ENCODE measurements around the gene FAM149B1. TPM values are rescaled to one million over a fixed set of nuclear protein-coding genes. Genes with fewer than 3 reads are reported as not detected.

The FAM149B1 gene
- total RNA-seq, 1 donor from 2014 or later: 16.2 TPM

DNA sequence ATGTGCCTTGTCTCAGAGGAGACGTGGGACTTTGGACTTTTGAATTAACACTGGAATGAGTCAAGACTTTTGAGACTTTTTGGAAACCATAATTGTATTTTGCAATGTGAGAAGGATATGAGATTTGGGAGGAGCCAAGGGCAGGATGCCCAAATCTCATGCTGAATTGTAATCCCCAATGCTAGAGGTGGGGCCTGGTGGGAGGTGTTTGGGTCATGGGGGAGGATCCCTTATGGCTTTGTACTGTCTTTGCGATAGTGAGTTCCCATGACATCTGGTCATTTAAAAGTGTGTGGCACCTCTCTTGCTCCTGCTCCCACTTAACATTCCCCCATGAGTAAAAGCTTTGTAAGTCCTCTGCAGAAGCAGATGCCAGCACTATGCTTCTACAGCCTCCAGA lies 40.0 kb downstream of the FAM149B1 start:
- H3K27me3 ChIP-seq (ENCODE audit: control insufficient read depth in 3 of 3, insufficient read depth in 3 of 3, low read length in 3 of 3): no peaks in the 10 kb centered on the region

DNA sequence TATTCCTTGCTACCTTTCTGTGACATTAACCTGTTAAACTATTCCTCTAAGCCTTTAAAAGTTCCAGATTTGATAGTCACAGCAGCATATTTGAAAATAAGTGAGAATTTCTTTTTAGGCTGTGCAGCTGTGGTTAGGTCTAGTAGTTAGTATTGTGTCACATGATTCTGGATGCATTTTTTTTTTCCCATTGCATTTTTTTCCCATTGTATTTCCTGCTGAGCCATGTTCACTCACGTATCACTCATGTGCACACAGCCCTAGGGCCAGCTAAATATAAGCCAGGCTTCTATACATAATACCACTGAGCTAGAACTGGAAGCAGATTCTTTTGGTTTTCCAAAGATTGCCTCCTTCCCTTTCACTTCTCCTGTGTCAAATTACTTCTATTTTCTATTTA lies 41.8 kb downstream of the FAM149B1 start:
- peaks cover 0 to 3% (median 2%) of the 10 kb centered on the region in 3 donors for H3K36me3 ChIP-seq (ENCODE audit: control insufficient read depth in 3 of 3, insufficient read depth in 3 of 3, low read length in 3 of 3)
- H3K4me3 ChIP-seq (ENCODE audit: low read length in 3 of 3): no peak overlapping the region
- H3K4me1 ChIP-seq (ENCODE audit: control insufficient read depth in 3 of 3, insufficient read depth in 3 of 3, low read length in 3 of 3): no peaks in the 10 kb centered on the region
- no peak overlapping the region for H3K27ac ChIP-seq (ENCODE audit: low read depth, low read length)
- no peaks in the 10 kb centered on the region for H3K27me3 ChIP-seq (ENCODE audit: control insufficient read depth in 3 of 3, insufficient read depth in 3 of 3, low read length in 3 of 3)
- H3K9me3 ChIP-seq (ENCODE audit: control insufficient read depth in 3 of 3, low read length in 3 of 3): no peaks in the 10 kb centered on the region
- H3K9ac ChIP-seq (ENCODE audit: low read depth in 1 of 3, low read length in 3 of 3): no peak overlapping the region

More for the DNA sequence above, 40.0 kb downstream of the FAM149B1 start:
- Histone ChIP-seq H3K27ac (ENCODE audit: low read depth, low read length) (no peak overlapping the region), H3K9ac (ENCODE audit: low read depth in 1 of 3, low read length in 3 of 3) (no peak overlapping the region), H3K9me3 (ENCODE audit: control insufficient read depth in 3 of 3, low read length in 3 of 3) (no peaks in the 10 kb centered on the region), H3K36me3 (ENCODE audit: control insufficient read depth in 3 of 3, insufficient read depth in 3 of 3, low read length in 3 of 3) (peaks cover 1 to 3% (median 2%) of the 10 kb centered on the region in 3 donors), H3K4me3 (ENCODE audit: low read length in 3 of 3) (no peak overlapping the region), H3K4me1 (ENCODE audit: control insufficient read depth in 3 of 3, insufficient read depth in 3 of 3, low read length in 3 of 3) (no peaks in the 10 kb centered on the region)

DNA sequence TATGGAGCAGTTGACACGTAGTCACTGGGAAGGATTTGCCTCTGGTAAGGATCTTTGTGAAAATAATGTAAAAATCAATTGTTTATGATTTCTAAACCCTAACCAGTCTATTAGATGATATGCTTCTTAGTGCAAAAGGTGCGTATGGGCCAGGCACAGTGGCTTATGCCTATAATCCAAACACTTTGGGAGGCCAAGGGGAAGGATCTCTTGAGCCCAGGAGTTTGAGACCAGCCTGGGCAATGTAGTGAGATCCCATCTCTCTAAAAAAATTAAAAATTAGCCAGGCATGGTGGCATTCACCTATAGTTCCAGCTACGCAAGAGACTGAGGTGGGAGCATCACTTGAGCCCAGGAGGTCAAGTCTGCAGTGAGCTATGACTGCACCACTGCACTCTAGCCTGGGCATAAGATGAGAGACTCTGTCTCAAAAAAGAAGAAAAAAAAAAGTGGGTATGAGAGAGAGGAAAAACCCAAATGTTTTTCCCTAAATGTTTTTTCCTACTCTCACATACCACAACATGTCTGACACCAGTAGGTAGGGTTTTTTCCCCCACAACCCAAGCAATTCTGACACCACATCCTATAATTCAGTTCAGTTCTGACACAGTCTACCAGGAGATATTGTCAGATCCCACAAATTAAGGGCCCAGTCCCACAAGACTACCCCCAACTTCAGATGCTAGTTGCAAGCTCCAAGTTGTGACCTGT lies 42.6 kb downstream of the FAM149B1 start:
- H3K36me3 ChIP-seq (ENCODE audit: control insufficient read depth in 3 of 3, insufficient read depth in 3 of 3, low read length in 3 of 3): peaks cover 0 to 3% (median 2%) of the 10 kb centered on the region in 3 donors
- no peaks in the 10 kb centered on the region for H3K4me1 ChIP-seq (ENCODE audit: control insufficient read depth in 3 of 3, insufficient read depth in 3 of 3, low read length in 3 of 3)
- no peak overlapping the region for H3K27ac ChIP-seq (ENCODE audit: low read depth, low read length)
- H3K4me3 ChIP-seq (ENCODE audit: low read length in 3 of 3): no peak overlapping the region
- no peak overlapping the region for H3K9ac ChIP-seq (ENCODE audit: low read depth in 1 of 3, low read length in 3 of 3)
- H3K27me3 ChIP-seq (ENCODE audit: control insufficient read depth in 3 of 3, insufficient read depth in 3 of 3, low read length in 3 of 3): no peaks in the 10 kb centered on the region
- H3K9me3 ChIP-seq (ENCODE audit: control insufficient read depth in 3 of 3, low read length in 3 of 3): no peaks in the 10 kb centered on the region

DNA sequence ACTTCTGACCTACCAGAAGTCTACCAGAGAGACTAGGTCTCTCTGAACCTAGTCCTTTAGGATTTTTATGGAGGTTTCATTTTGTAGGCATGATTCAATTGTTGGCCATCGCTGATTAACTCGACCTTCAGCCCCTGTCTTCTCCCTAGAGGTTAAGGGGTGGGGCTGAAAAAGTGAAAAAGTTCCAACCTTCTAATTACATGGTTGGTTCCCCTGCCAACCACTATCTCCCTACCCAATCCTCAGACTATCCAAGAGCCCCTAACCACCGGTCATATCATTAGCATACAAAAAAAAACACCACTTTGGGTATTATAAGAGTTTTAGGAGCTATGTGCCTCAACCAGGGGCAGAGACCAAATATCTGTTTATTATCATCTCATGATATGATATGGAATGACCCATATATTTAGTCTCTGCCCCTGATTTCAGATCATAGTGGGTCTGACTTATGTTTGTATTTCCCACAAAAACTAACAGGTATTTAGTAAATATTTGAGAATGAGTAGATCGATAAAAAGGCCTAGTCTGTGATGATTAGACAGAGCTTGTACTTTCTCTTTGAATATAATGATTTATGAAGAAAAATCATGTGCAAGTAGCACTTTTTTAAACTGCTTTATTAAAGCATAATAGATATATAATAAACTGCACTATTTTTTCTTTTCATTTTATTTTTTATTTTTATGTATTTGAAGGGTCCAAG lies 43.3 kb downstream of the FAM149B1 start:
- Histone ChIP-seq H3K36me3 (ENCODE audit: control insufficient read depth in 3 of 3, insufficient read depth in 3 of 3, low read length in 3 of 3) (peaks cover 2 to 3% (median 2%) of the 10 kb centered on the region in 3 donors), H3K4me1 (ENCODE audit: control insufficient read depth in 3 of 3, insufficient read depth in 3 of 3, low read length in 3 of 3) (no peaks in the 10 kb centered on the region), H3K9ac (ENCODE audit: low read depth in 1 of 3, low read length in 3 of 3) (no peak overlapping the region)

DNA sequence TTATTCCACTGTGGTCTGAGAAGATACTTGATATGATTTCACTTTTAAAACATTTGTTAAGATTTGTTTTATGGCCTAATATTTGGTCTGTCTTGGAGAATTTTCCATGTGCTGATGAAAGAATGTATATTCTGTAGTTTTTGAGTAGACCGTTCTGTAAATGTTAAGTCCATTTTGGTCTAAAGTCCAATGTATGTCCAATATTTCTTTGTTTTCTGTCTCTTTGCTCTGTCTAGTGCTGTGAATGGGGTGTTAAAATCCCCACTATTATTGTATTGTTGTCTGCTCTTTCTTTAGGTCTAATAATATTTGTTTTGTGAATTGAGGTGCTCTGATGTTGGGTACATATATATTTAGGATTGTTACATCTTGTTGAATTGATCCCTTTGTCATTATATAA lies 47.8 kb downstream of the FAM149B1 start:
- H3K9me3 ChIP-seq (ENCODE audit: control insufficient read depth in 3 of 3, low read length in 3 of 3): no peaks in the 10 kb centered on the region
- no peak overlapping the region for H3K4me3 ChIP-seq (ENCODE audit: low read length in 3 of 3)
- no peaks in the 10 kb centered on the region for H3K4me1 ChIP-seq (ENCODE audit: control insufficient read depth in 3 of 3, insufficient read depth in 3 of 3, low read length in 3 of 3)
- H3K27me3 ChIP-seq (ENCODE audit: control insufficient read depth in 3 of 3, insufficient read depth in 3 of 3, low read length in 3 of 3): no peaks in the 10 kb centered on the region
- H3K36me3 ChIP-seq (ENCODE audit: control insufficient read depth in 3 of 3, insufficient read depth in 3 of 3, low read length in 3 of 3): peaks cover 10 to 19% (median 16%) of the 10 kb centered on the region in 3 donors
- no peak overlapping the region for H3K27ac ChIP-seq (ENCODE audit: low read depth, low read length)
- H3K9ac ChIP-seq (ENCODE audit: low read depth in 1 of 3, low read length in 3 of 3): no peak overlapping the region

More for the DNA sequence above, 43.3 kb downstream of the FAM149B1 start:
- H3K27ac ChIP-seq (ENCODE audit: low read depth, low read length): no peak overlapping the region
- no peaks in the 10 kb centered on the region for H3K27me3 ChIP-seq (ENCODE audit: control insufficient read depth in 3 of 3, insufficient read depth in 3 of 3, low read length in 3 of 3)
- H3K4me3 ChIP-seq (ENCODE audit: low read length in 3 of 3): no peak overlapping the region
- H3K9me3 ChIP-seq (ENCODE audit: control insufficient read depth in 3 of 3, low read length in 3 of 3): no peaks in the 10 kb centered on the region

DNA sequence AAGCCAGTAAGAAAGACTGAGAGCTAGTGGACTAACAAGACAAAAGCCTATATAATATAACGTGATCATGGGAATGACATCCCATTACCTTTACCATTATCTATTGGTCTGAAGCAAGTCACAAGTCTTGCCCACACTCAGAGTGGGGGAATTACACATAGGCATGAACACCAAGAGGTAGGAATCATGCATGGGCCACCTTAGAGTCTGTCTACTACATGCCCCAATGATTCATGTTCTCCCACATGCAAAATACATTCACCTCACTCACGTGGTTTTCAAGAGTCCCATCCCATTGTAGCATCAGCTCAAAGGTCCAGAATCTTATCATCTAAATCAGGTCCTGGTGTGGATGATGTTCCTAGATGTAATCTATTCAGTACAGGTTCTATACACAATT lies 49.7 kb downstream of the FAM149B1 start:
- Histone ChIP-seq H3K9me3 (ENCODE audit: control insufficient read depth in 3 of 3, low read length in 3 of 3) (no peaks in the 10 kb centered on the region), H3K9ac (ENCODE audit: low read depth in 1 of 3, low read length in 3 of 3) (no peak overlapping the region), H3K27ac (ENCODE audit: low read depth, low read length) (no peak overlapping the region), H3K36me3 (ENCODE audit: control insufficient read depth in 3 of 3, insufficient read depth in 3 of 3, low read length in 3 of 3) (peaks cover 10 to 19% (median 16%) of the 10 kb centered on the region in 3 donors), H3K27me3 (ENCODE audit: control insufficient read depth in 3 of 3, insufficient read depth in 3 of 3, low read length in 3 of 3) (no peaks in the 10 kb centered on the region), H3K4me3 (ENCODE audit: low read length in 3 of 3) (no peak overlapping the region), H3K4me1 (ENCODE audit: control insufficient read depth in 3 of 3, insufficient read depth in 3 of 3, low read length in 3 of 3) (no peaks in the 10 kb centered on the region)

DNA sequence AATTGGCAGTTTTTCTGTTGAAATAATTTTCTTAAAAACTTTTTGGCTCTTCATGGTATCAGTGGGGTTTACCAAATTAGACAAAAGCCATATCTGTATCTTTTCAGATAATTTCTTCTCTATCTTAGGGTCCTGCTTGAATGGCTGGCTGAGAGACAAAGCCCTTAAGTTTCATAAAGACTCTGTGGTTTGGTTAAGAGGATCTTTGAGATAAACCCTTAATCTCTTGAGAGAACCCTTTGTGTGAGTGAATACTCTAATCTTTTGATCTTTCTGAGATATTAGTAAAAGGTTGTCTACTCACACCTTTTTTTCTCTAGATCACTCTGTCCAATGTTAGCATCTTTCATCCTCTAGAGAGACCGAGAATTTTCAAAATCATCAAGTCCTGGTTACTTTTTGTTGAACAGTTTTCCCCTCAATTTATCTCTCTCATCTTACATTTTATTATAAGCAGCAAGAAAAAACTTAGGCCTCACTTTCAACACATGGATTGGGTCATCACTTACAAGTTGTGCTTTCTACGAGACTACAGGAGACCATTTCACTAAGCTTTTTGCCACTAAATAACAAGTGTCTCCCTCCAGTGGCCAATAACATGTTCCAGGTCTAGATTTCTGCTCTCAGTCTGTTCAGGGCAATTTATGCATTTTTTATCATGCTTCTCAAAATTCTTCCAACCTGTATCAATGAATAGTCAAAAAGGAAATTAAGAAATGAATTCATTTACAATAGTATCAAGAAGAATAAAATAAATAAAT lies 50.7 kb downstream of the FAM149B1 start:
- H3K9ac ChIP-seq (ENCODE audit: low read depth in 1 of 3, low read length in 3 of 3): no peak overlapping the region
- H3K4me3 ChIP-seq (ENCODE audit: low read length in 3 of 3): no peak overlapping the region
- no peaks in the 10 kb centered on the region for H3K9me3 ChIP-seq (ENCODE audit: control insufficient read depth in 3 of 3, low read length in 3 of 3)
- no peaks in the 10 kb centered on the region for H3K27me3 ChIP-seq (ENCODE audit: control insufficient read depth in 3 of 3, insufficient read depth in 3 of 3, low read length in 3 of 3)
- H3K27ac ChIP-seq (ENCODE audit: low read depth, low read length): no peak overlapping the region
- peaks cover 10 to 19% (median 16%) of the 10 kb centered on the region in 3 donors for H3K36me3 ChIP-seq (ENCODE audit: control insufficient read depth in 3 of 3, insufficient read depth in 3 of 3, low read length in 3 of 3)
- H3K4me1 ChIP-seq (ENCODE audit: control insufficient read depth in 3 of 3, insufficient read depth in 3 of 3, low read length in 3 of 3): no peaks in the 10 kb centered on the region

DNA sequence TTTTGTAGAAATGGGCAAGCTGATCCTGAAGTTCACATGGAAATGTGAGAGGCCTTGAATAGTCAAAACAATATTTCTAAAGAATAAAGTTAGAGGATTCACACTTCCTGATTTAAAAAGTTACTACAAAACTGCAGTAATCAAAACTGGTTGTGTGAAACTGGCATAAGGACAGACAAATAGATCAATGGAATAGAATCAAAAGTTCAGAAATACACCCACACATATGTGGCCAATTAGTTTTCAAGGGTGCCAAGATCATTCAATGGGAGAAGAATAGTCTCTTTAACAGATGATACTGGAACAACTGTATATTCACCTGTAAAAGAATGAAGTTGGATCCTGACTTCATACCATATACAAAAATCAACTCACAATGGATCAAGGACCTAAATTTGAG lies 51.5 kb downstream of the FAM149B1 start:
- H3K9ac ChIP-seq (ENCODE audit: low read depth in 1 of 3, low read length in 3 of 3): no peak overlapping the region

DNA sequence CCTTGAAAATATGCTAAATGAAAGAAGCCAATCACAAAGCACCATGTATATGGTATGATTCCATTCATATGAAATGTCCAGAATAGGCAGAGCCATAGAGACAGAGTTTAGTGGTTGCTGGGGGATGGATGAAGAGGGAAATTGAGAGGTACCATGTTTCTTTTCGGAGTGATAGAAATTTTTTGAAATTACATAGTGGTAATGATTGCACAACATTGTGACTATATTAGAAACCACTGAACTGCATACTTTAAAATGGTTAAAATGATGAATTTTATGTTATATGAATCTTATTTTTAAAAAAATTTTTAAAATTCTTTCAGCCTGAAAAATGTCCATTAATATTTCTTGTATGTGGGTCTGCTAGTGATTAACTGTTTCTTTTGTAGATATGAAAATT lies 53.1 kb downstream of the FAM149B1 start:
- Histone ChIP-seq H3K36me3 (ENCODE audit: control insufficient read depth in 3 of 3, insufficient read depth in 3 of 3, low read length in 3 of 3) (peaks cover 10 to 19% (median 16%) of the 10 kb centered on the region in 3 donors), H3K27me3 (ENCODE audit: control insufficient read depth in 3 of 3, insufficient read depth in 3 of 3, low read length in 3 of 3) (no peaks in the 10 kb centered on the region), H3K4me3 (ENCODE audit: low read length in 3 of 3) (no peak overlapping the region), H3K9ac (ENCODE audit: low read depth in 1 of 3, low read length in 3 of 3) (no peak overlapping the region), H3K9me3 (ENCODE audit: control insufficient read depth in 3 of 3, low read length in 3 of 3) (no peaks in the 10 kb centered on the region), H3K4me1 (ENCODE audit: control insufficient read depth in 3 of 3, insufficient read depth in 3 of 3, low read length in 3 of 3) (no peaks in the 10 kb centered on the region), H3K27ac (ENCODE audit: low read depth, low read length) (no peak overlapping the region)

More for the DNA sequence above, 51.5 kb downstream of the FAM149B1 start:
- H3K27ac ChIP-seq (ENCODE audit: low read depth, low read length): no peak overlapping the region
- peaks cover 10 to 19% (median 16%) of the 10 kb centered on the region in 3 donors for H3K36me3 ChIP-seq (ENCODE audit: control insufficient read depth in 3 of 3, insufficient read depth in 3 of 3, low read length in 3 of 3)
- H3K4me3 ChIP-seq (ENCODE audit: low read length in 3 of 3): no peak overlapping the region
- no peaks in the 10 kb centered on the region for H3K4me1 ChIP-seq (ENCODE audit: control insufficient read depth in 3 of 3, insufficient read depth in 3 of 3, low read length in 3 of 3)
- H3K27me3 ChIP-seq (ENCODE audit: control insufficient read depth in 3 of 3, insufficient read depth in 3 of 3, low read length in 3 of 3): no peaks in the 10 kb centered on the region
- H3K9me3 ChIP-seq (ENCODE audit: control insufficient read depth in 3 of 3, low read length in 3 of 3): no peaks in the 10 kb centered on the region

All from skeletal muscle tissue (tissue), 4 donors.